ENCODE measurements around the gene KCNK1. TPM values are rescaled to one million over a fixed set of nuclear protein-coding genes. Genes with fewer than 3 reads are reported as not detected.
"Not testable (repeated sequence)": the region's sequence is repeated elsewhere in the genome, so short reads cannot be mapped to it uniquely, and the experiment has no call there.

Gene KCNK1
- total RNA-seq, 1 experiment from 2014 or later, result 0.45 TPM

DNA sequence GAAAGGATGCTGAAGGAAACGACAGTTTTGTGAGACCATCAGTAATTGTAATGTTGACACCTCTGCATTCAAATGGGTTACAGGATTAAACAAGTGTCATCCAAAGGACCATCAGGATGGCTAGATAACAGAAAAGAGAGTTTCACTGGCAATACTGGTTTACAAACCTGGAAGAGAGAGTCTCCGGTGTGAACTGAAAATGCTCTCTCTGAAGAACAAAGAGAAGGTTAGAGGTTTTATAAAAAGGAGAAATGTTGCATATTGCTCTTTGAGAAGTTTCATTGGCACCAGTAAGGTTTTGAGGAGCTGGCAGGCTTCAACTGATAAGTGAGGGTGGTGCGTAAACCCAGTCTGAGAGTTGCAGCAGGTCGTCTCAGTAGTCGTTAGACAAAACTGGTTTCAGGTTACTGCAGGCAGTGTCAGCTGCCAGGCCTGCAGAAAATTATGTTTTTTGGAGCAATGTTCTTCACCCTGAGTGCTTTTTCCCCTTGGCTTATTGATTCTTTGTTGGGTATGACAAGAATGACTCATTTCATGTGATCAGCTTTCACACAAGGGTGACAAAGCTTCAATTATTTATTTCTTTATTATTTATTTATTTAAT lies 42.2 kb downstream of the KCNK1 start:
- in situ Hi-C loops (cut with HindIII; ENCODE audit: low pct_unique_long_range_greater_than_20kb, low sequenced_read_pairs), result no loop called here
- no peak for DNase-seq (ENCODE audit: low read depth, low spot score)

- DNase-seq (ENCODE audit: low read depth, low spot score), result no peak
- in situ Hi-C loops (cut with HindIII; ENCODE audit: low pct_unique_long_range_greater_than_20kb, low sequenced_read_pairs), result no loop called here
Measured at GRCh38 chr1:233656687-233657086, 42.8 kb downstream of the KCNK1 start.

DNA sequence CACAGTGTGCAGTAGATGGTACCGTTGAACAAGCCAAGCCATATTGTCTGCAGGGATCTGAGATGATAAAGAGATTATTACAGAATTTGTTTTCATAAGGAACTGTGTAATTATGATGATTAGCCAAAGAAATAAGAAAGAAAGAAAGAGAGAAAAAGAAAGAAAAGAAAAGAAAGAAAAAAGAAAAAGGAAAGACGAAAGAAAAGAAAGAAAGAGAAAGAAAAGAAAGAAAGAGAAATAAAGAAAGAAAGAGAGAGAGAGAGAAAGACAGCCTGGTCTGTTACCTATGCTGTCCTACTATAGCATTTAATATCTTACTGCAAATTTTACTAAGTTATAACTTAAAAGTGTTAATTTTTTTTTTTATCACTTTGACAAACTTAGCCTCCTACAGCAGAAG lies 43.6 kb downstream of the KCNK1 start:
- in situ Hi-C loops (cut with HindIII; ENCODE audit: low pct_unique_long_range_greater_than_20kb, low sequenced_read_pairs), result no loop called here
- DNase-seq (ENCODE audit: low read depth, low spot score), result no peak

DNA sequence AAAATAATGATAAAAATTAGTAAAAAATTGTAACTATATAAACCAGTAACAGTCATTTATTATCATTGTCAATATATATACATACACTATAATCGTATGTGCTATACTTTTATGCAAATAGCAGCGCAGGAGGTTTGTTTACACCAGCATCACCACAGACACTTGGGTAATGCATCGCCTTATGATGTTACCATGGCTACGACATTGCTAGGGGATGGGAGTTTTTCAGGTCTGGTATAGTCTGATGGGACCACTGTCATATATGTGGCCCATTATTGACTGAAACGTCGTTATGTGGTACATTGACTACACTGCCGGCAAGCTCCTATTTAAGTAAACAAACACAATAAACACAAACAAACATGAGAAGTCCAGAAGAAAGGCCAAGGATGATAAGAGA lies 45.6 kb downstream of the KCNK1 start:
- in situ Hi-C loops (cut with HindIII; ENCODE audit: low pct_unique_long_range_greater_than_20kb, low sequenced_read_pairs), result no loop called here
- DNase-seq (ENCODE audit: low read depth, low spot score), result no peak

DNA sequence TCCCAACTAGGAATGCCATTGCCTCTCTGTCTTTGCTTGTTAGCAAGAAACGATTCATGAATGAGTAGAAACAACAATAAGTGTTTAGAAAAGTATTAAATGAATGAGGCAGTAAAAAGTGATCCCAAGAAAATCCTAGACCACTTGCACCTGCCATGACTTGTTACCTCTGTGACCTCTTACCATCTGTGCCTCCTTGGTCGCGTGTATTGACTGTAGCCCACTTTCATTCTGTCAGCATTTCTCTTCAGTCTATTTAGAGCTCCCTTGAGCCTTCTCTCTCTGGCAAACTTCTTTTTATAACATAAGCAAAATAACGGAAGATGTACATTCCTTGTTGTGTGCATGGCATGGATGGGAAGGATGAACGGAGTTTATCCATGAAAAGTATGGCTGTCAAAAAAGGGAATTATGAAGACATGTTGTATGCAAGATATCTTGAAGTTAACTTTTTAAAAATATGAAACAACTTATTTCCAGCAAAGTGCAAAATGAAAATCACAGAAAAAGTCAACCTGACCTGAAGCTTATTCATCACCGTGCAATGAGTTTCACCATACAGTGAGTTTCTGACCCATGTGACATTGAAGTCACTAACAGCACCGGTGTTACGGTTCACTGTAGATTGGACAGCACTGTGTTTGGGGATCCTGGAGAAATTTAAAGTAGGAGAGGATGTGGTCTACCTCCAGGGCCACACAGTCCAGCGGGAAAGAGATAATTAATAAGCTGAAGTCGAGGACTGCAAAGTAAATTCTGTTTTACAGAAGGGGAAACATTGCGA lies 47.7 kb downstream of the KCNK1 start:
- no peak for DNase-seq (ENCODE audit: low read depth, low spot score)
- in situ Hi-C loops (cut with HindIII; ENCODE audit: low pct_unique_long_range_greater_than_20kb, low sequenced_read_pairs), result no loop called here

DNA sequence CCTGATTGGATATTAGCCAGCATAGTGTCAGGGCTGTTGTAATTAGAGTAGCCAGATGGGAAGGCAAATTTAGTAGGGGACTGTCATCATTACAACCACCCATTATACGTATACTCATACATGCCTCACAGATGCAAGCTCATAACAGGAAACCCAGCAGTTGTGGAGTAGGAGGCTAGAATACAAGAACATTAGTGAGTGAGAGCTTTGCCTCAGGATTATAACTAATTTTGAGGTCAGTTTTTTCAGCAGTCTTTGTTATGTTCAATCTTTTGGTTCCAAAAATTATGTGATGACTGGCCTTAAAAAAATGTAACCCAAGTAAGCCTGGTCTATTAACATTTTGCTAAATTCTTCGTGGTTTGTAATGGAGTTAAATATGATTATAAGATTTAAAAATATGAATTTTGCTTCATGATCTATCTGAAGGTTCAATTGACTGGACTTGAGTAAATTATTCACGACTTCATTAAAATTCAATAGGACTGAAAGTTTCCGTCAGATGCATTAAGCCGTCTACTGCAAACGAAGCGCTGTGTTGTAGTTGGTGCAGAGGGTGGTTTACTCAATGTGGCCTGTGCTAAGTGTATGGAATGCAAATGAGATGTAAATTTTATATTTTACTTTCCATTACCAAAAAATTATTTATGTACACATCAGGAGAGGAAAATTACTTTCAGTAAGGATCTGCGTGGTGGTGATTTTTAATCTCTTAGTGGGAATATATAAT lies 48.8 kb downstream of the KCNK1 start:
- DNase-seq (ENCODE audit: low read depth, low spot score), result no peak
- in situ Hi-C loops (cut with HindIII; ENCODE audit: low pct_unique_long_range_greater_than_20kb, low sequenced_read_pairs), result no loop called here

DNA sequence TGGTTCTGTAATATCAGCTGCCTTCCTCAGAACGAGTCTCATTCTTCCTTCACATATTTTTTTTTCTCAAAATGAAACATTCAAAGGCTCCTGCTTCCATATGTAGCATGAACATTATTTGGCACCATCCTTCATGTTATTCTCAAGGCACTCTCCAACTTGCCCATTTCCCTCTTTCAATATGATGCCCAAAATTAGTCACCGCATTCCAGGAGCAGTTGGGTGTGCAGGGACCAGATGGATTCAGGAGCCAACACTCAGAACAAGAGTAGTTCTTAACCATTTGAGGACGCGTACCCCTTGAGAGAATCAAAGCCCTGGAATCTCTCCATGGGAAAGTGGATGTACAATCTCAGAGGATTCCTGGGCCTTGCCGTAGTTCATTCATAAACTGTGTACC lies 50.3 kb downstream of the KCNK1 start:
- DNase-seq (ENCODE audit: low read depth, low spot score), result no peak
- in situ Hi-C loops (cut with HindIII; ENCODE audit: low pct_unique_long_range_greater_than_20kb, low sequenced_read_pairs), result no loop called here

GRCh38 chr1:233664804-233665574 lies 51.1 kb downstream of the KCNK1 start:
- no peak for DNase-seq (ENCODE audit: low read depth, low spot score)
- in situ Hi-C loops (cut with HindIII; ENCODE audit: low pct_unique_long_range_greater_than_20kb, low sequenced_read_pairs), result no loop called here

DNA sequence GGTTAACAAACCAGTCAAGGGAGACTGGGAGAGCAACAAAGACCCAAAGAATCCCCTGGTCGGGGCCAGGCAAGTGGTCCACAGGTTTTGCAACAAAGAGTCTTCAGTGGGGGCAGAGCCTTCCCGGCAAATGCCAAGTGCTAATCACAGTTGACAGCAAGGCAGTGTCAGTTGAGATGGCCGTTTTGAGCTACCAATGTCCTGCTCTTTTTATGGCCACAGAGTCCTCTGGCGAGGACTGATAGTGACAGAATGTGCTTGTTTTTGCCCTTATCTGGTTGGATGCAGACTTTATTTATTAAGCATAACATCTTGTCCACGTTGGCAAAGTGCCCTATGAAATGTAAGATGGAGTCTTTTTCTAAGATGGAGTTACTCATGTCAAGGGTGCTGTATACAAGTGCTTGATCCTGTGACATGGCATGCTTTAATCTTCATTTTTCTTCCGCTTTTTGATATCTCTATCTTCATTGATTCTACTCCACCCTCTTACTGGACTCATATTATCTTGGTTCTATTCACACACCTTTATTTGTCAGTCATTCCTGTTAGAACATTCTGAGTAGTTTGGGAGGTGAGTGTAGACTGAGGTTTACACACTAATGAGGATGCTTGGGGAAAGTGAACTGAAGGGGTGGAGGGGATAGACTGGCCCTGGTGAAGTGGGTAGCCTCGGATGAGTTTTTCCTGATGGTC lies 51.8 kb downstream of the KCNK1 start:
- in situ Hi-C loops (cut with HindIII; ENCODE audit: low pct_unique_long_range_greater_than_20kb, low sequenced_read_pairs), result no loop called here
- DNase-seq (ENCODE audit: low read depth, low spot score), result no peak

- in situ Hi-C loops (cut with HindIII; ENCODE audit: low pct_unique_long_range_greater_than_20kb, low sequenced_read_pairs), result no loop called here
- DNase-seq (ENCODE audit: low read depth, low spot score), result no peak
Measured at GRCh38 chr1:233667741-233668140, 53.8 kb downstream of the KCNK1 start.

- DNase-seq (ENCODE audit: low read depth, low spot score), result no peak
- in situ Hi-C loops (cut with HindIII; ENCODE audit: low pct_unique_long_range_greater_than_20kb, low sequenced_read_pairs), result no loop called here
Measured at GRCh38 chr1:233668146-233668724, 54.3 kb downstream of the KCNK1 start.

GRCh38 chr1:233668725-233669294 lies 54.9 kb downstream of the KCNK1 start:
- in situ Hi-C loops (cut with HindIII; ENCODE audit: low pct_unique_long_range_greater_than_20kb, low sequenced_read_pairs), result no loop called here
- no peak for DNase-seq (ENCODE audit: low read depth, low spot score)

DNA sequence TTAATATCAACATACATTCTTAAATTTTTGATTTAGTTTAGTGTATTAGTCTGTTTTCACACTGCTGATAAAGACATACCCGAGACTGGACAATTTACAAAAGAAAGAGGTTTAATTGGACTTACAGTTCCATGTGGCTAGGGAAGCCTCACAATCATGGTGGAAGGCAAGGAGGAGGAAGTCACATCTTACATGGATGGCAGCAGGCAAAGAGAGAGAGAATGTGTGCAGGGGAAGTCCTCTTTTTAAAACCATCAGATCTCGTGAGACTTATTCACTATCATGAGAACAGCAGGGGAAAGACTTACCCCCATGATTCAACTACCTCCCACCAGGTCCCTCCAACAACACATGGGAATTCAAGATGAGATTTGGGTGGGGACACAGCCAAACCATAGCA lies 56.5 kb downstream of the KCNK1 start:
- DNase-seq (ENCODE audit: low read depth, low spot score); in situ Hi-C loops (cut with HindIII; ENCODE audit: low pct_unique_long_range_greater_than_20kb, low sequenced_read_pairs): not testable (repeated sequence)

GRCh38 chr1:233671286-233671685 lies 57.4 kb downstream of the KCNK1 start:
- no peak for DNase-seq (ENCODE audit: low read depth, low spot score)
- in situ Hi-C loops (cut with HindIII; ENCODE audit: low pct_unique_long_range_greater_than_20kb, low sequenced_read_pairs), result no loop called here

DNA sequence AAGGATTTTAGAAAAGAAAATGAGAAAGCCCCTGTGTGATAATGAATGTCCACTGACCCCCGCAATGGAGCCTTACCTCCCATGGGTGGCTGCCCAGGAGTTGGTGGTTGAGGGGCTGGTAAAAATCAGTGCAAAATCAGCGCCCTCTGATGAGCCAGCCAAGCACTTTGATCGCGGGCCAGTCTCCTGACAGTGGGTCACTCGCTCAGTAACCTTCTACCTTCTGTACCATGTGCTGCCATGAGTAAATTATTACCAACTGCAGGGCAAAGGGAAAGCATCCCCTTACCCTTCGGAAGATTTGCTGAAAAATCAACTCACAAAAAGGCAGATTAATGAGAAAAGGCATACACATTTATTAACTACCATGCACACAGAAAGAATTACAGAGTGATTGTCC lies 58.8 kb downstream of the KCNK1 start:
- in situ Hi-C loops (cut with HindIII; ENCODE audit: low pct_unique_long_range_greater_than_20kb, low sequenced_read_pairs), result no loop called here
- no peak for DNase-seq (ENCODE audit: low read depth, low spot score)

GRCh38 chr1:233673261-233673946 lies 59.5 kb downstream of the KCNK1 start:
- in situ Hi-C loops (cut with HindIII; ENCODE audit: low pct_unique_long_range_greater_than_20kb, low sequenced_read_pairs), result no loop called here
- no peak for DNase-seq (ENCODE audit: low read depth, low spot score)
